Measurements from ENCODE around the gene VGLL1.

Gene VGLL1

GRCh38 chrX:136597356-136597755 is 65.3 kb downstream of the VGLL1 start:
- ChIA-PET POLR2A (no interaction called here), CTCF (no interaction called here)
- Histone ChIP-seq H3K9me3 (ENCODE audit: control insufficient read depth, insufficient read depth, low read depth, low read length) (no peaks in the 10 kb centered on the region; the same call in 1 of the 2 replicates), H3K4me1 (ENCODE audit: control insufficient read depth, insufficient read depth, low read length) (no peaks in the 10 kb centered on the region), H3K4me3 (ENCODE audit: low read depth, low read length) (no peak overlapping the region), H3K27ac (ENCODE audit: extremely low read depth, low read depth, low read length) (no peak overlapping the region), H3K36me3 (ENCODE audit: control insufficient read depth in 2 of 2, insufficient read depth in 1 of 2, low read length in 2 of 2) (no peaks in the 10 kb centered on the region)
- TF ChIP-seq ZNF555 (tag by site-specific recombination; conservative IDR thresholded peaks at IDR 0.05) (no peak), BCL6B (tag by site-specific recombination; IDR thresholded peaks at IDR 0.05) (no peak), ZXDB (tag by site-specific recombination; IDR thresholded peaks at IDR 0.05) (no peak), ZNF664 (tag by site-specific recombination; IDR thresholded peaks at IDR 0.05) (no peak), HIC1 (tag by site-specific recombination; IDR thresholded peaks at IDR 0.05) (no peak), ZFP37 (tag by site-specific recombination; IDR thresholded peaks at IDR 0.05) (no peak), ZNF148 (tag by site-specific recombination; IDR thresholded peaks at IDR 0.05; ENCODE audit: borderline replicate concordance) (no peak), ZSCAN4 (tag by site-specific recombination; IDR thresholded peaks at IDR 0.05) (no peak), ZBTB10 (tag by site-specific recombination; IDR thresholded peaks at IDR 0.05) (no peak), ZFP3 (tag by site-specific recombination; IDR thresholded peaks at IDR 0.05; ENCODE audit: low read depth) (no peak), SP3 (tag by site-specific recombination; IDR thresholded peaks at IDR 0.05) (no peak), ZNF776 (tag by site-specific recombination; IDR thresholded peaks at IDR 0.05; ENCODE audit: borderline replicate concordance) (no peak)
- TF ChIP-seq, protein P1, sequence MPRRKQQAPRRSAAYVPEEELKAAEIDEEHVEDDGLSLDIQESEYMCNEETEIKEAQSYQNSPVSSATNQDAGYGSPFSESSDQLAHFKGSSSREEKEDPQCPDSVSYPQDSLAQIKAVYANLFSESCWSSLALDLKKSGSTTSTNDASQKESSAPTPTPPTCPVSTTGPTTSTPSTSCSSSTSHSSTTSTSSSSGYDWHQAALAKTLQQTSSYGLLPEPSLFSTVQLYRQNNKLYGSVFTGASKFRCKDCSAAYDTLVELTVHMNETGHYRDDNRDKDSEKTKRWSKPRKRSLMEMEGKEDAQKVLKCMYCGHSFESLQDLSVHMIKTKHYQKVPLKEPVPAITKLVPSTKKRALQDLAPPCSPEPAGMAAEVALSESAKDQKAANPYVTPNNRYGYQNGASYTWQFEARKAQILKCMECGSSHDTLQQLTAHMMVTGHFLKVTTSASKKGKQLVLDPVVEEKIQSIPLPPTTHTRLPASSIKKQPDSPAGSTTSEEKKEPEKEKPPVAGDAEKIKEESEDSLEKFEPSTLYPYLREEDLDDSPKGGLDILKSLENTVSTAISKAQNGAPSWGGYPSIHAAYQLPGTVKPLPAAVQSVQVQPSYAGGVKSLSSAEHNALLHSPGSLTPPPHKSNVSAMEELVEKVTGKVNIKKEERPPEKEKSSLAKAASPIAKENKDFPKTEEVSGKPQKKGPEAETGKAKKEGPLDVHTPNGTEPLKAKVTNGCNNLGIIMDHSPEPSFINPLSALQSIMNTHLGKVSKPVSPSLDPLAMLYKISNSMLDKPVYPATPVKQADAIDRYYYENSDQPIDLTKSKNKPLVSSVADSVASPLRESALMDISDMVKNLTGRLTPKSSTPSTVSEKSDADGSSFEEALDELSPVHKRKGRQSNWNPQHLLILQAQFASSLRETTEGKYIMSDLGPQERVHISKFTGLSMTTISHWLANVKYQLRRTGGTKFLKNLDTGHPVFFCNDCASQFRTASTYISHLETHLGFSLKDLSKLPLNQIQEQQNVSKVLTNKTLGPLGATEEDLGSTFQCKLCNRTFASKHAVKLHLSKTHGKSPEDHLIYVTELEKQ (tag by site-specific recombination; IDR thresholded peaks at IDR 0.05; ENCODE audit: borderline replicate concordance) = no peak

Measured in HEK293 (cell line).